Fibroblast of mammary gland (primary cell): ENCODE measurements around the gene RNASE3.
A peak's percentile ranks its signal among the peaks of the same experiment; 100 is the strongest.
"Not testable (repeated sequence)": the region's sequence is repeated elsewhere in the genome, so short reads cannot be mapped to it uniquely, and the experiment has no call there.

Experiments used
- DNase-seq: peaks from one replicate; pipeline ENCODE4 v3.0.0-alpha.2; 2010; ENCODE audit warnings: low read depth
- H3K4me3 ChIP-seq: 2 replicates; pipeline ENCODE4 v1.5.1; 2011; ENCODE audit warnings: low read depth, mild to moderate bottlenecking, low read length, moderate library complexity; ENCODE audit not compliant: control insufficient read depth
- CTCF ChIP-seq: conservative IDR thresholded peaks from 2 replicates; pipeline ENCODE4 v1.5.1; 2011; ENCODE audit warnings: low read depth, low read length, inconsistent platforms; ENCODE audit not compliant: control insufficient read depth, insufficient read depth

The RNASE3 gene

DNA sequence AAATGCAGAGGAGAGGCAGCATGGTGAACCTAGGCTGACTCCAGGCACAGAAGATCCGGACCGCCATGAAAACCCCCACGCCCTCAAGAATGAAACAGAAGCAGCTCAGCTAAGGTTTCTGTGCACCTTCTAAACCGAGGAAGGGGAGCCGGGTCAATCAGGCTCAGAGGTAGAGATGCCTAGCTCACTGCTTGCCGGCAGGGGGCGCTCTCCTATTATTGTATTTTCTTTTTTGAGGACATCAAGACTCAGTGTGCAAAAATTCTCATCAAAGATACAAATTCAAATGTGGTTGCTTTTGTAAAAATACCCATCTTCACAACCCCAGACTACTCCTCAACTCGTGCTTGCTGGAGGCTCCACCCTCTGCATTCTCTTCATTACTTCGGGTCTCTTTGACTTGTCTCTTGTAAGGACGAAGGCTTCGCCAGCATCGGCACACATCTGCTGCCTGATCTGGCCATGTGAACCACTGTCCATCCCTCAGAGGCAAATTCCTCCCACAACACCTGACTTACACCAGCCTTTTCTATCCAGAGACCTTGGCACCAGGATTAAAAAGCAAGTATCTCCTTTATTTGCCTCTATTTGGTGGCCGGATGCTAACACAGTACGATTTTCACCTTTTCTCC, 33.4 kb upstream of the RNASE3 start:
- TF ChIP-seq CTCF: peak; percentile 82
- peak; percentile 45 for DNase-seq
- H3K4me3 ChIP-seq: no peak overlapping the region

DNA sequence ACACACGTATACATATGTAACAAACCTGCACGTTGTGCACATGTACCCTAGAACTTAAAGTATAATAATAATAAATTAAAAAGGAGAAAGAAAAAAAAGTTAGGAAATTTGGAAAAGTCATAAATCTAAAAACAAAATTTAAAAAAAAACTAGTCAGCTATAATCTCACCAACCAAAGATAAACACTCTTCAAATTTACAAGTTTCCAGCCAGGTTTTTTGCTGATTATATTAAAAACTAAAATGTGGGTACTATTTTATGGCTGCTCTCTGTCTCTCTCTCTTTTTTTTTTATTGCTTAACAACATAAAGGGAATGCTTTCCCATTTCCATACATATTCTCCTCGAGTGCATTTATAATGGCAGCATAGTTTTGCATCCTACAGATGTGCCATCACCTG, 25.0 kb upstream of the RNASE3 start:
- no peak for DNase-seq
- no peak for TF ChIP-seq CTCF
- no peak overlapping the region for H3K4me3 ChIP-seq

GRCh38 chr14:20866963-20867362, 24.2 kb upstream of the RNASE3 start:
- no peak overlapping the region for H3K4me3 ChIP-seq
- peak; percentile 16 for DNase-seq
- TF ChIP-seq CTCF: peak; percentile 51

GRCh38 chr14:20873370-20874177, 17.6 kb upstream of the RNASE3 start:
- peak; percentile 70 for TF ChIP-seq CTCF
- peak overlapping the region; percentile 17 for H3K4me3 ChIP-seq
- peak; percentile 77 for DNase-seq

- no peak for DNase-seq
- TF ChIP-seq CTCF: no peak
- no peak overlapping the region for H3K4me3 ChIP-seq
Measured at GRCh38 chr14:20877016-20877415, 14.2 kb upstream of the RNASE3 start.

GRCh38 chr14:20878695-20879094, 12.5 kb upstream of the RNASE3 start:
- TF ChIP-seq CTCF: no peak

GRCh38 chr14:20881229-20881628, 10.0 kb upstream of the RNASE3 start:
- H3K4me3 ChIP-seq, DNase-seq: not testable (repeated sequence)

More at GRCh38 chr14:20878695-20879094, 12.5 kb upstream of the RNASE3 start:
- no peak for DNase-seq
- no peak overlapping the region for H3K4me3 ChIP-seq

GRCh38 chr14:20882787-20883186, 8.4 kb upstream of the RNASE3 start:
- H3K4me3 ChIP-seq, DNase-seq: not testable (repeated sequence)

DNA sequence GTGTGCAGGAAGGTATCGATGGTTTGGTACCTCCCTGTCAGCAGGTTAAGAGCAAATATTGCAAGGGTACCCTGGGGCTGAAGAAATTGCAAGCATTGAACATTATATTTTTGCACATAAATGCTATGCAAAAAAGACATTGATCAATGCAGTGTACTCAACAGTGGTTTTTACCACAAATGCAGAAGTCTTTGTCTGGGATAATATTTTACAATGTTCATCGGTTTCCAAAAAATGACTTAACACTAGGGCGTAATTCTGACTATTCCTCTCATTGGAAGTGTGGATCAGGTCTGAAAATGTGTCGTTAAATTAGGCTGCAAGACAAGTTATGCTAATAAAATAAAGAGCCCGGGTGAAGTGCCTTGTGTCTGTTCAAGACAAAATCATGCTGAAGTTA, 2.8 kb upstream of the RNASE3 start:
- DNase-seq, H3K4me3 ChIP-seq: not testable (repeated sequence)

DNA sequence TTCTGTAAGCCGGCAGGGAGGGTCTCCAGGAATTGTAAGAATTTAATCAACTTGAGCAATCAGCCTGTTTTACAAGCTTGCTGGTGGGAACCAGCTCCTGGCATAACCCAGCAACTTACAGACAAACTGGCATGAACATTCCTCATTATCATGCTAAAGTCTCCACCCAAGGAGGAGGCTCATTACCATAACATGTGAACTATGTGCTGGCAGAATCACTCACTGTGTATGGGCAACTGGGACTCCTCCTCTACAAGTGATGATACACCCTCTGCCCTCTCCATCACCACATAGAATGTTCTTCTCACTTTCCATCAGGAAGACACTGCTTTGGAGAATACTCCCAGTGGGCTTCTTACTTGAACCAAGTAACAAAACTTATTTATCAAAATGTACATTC, 4.1 kb downstream of the RNASE3 start:
- H3K4me3 ChIP-seq, DNase-seq: not testable (repeated sequence)
